ENCODE results near the gene PLPP4. TPM values are rescaled to one million over a fixed set of nuclear protein-coding genes. Genes with fewer than 3 reads are reported as not detected.

Gene PLPP4
- total and polyA plus RNA-seq, 2 donors from 2014 or later = 6.4 to 11.2 TPM

DNA sequence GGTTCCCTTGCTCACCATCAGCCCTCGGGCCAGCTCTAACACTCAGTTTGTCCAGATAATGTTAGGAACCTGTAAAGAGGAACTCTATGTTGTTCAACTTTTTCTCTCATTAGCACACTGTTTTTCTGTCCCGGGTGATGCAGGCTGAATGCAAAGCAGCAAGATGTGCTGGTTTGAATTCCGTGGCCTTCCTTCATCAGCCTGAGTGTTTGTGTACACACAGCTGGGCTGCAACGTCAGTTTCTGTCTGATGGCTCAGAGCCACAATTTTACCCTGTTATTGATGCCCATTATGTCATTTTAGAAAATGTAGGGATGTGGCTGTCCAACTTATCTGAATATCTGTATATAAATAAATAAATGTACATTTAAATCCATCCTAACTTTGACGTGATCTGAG is 152.0 kb downstream of the PLPP4 start:
- Histone ChIP-seq H3K27ac (ENCODE audit: low read depth in 2 of 2, low read length in 2 of 2) (no peak overlapping the region), H3K36me3 (ENCODE audit: control insufficient read depth in 2 of 3, insufficient read depth in 3 of 3, low read length in 3 of 3) (no peaks in the 10 kb centered on the region), H3K9me3 (ENCODE audit: control insufficient read depth in 2 of 3, insufficient read depth in 1 of 3, low read length in 3 of 3) (no peaks in the 10 kb centered on the region), H3K4me3 (ENCODE audit: low read length in 3 of 3) (no peak overlapping the region), H3K4me1 (ENCODE audit: control insufficient read depth in 2 of 3, insufficient read depth in 2 of 3, low read depth in 1 of 3, low read length in 3 of 3) (no peaks in the 10 kb centered on the region), H3K9ac (ENCODE audit: low read length in 3 of 3) (no peak overlapping the region), H3K27me3 (ENCODE audit: control insufficient read depth, insufficient read depth, low read length) (no peaks in the 10 kb centered on the region)
- intact Hi-C loops (cut with DNase I) = no loop called here
- no peak for TF ChIP-seq CTCF (IDR thresholded peaks at IDR 0.05; ENCODE audit: borderline replicate concordance, extremely low read depth, insufficient read depth)
- no peak for FAIRE-seq
- no peak for DNase-seq

DNA sequence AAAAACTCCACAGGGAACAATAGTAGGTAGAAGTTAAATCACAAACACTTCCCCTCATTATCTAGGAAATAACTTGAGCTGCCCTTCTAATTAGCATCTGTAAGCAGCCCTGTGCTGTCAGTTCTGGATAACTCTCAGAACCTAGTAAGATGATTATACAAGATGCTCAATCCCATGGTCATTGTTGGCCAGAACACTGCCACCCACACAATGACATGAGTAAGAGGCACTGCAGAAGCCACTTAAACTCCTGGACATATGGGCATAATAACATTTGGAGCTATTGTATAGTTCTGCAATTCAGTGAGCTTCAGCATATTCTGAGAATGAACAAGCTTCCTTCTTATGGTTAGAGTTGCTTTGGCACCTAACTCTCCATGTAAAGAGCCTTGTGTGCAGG is 153.8 kb downstream of the PLPP4 start:
- DNase-seq (no peak), FAIRE-seq (no peak)
- TF ChIP-seq CTCF (IDR thresholded peaks at IDR 0.05; ENCODE audit: borderline replicate concordance, extremely low read depth, insufficient read depth) = no peak
- Histone ChIP-seq H3K27ac (ENCODE audit: low read depth in 2 of 2, low read length in 2 of 2) (no peak overlapping the region), H3K36me3 (ENCODE audit: control insufficient read depth in 2 of 3, insufficient read depth in 3 of 3, low read length in 3 of 3) (no peaks in the 10 kb centered on the region), H3K4me1 (ENCODE audit: control insufficient read depth in 2 of 3, insufficient read depth in 2 of 3, low read depth in 1 of 3, low read length in 3 of 3) (no peaks in the 10 kb centered on the region), H3K9ac (ENCODE audit: low read length in 3 of 3) (no peak overlapping the region), H3K9me3 (ENCODE audit: control insufficient read depth in 2 of 3, insufficient read depth in 1 of 3, low read length in 3 of 3) (no peaks in the 10 kb centered on the region), H3K27me3 (ENCODE audit: control insufficient read depth, insufficient read depth, low read length) (no peaks in the 10 kb centered on the region), H3K4me3 (ENCODE audit: low read length in 3 of 3) (no peak overlapping the region)
- intact Hi-C loops (cut with DNase I) = no loop called here

- no peak for TF ChIP-seq CTCF (IDR thresholded peaks at IDR 0.05; ENCODE audit: borderline replicate concordance, extremely low read depth, insufficient read depth)
- no peak overlapping the region for H3K9ac ChIP-seq (ENCODE audit: low read length in 3 of 3)
- H3K4me3 ChIP-seq (ENCODE audit: low read length in 3 of 3) = no peak overlapping the region
- no peak for DNase-seq
- no peaks in the 10 kb centered on the region for H3K4me1 ChIP-seq (ENCODE audit: control insufficient read depth in 2 of 3, insufficient read depth in 2 of 3, low read depth in 1 of 3, low read length in 3 of 3)
- no peaks in the 10 kb centered on the region for H3K27me3 ChIP-seq (ENCODE audit: control insufficient read depth, insufficient read depth, low read length)
- no peak overlapping the region for H3K27ac ChIP-seq (ENCODE audit: low read depth in 2 of 2, low read length in 2 of 2)
- intact Hi-C loops (cut with DNase I) = no loop called here
- H3K36me3 ChIP-seq (ENCODE audit: control insufficient read depth in 2 of 3, insufficient read depth in 3 of 3, low read length in 3 of 3) = no peaks in the 10 kb centered on the region
- no peak for FAIRE-seq
- peaks cover 0 to 7% (median 0%) of the 10 kb centered on the region in 3 donors for H3K9me3 ChIP-seq (ENCODE audit: control insufficient read depth in 2 of 3, insufficient read depth in 1 of 3, low read length in 3 of 3)
Measured at GRCh38 chr10:120612756-120613155, 155.7 kb downstream of the PLPP4 start.

DNA sequence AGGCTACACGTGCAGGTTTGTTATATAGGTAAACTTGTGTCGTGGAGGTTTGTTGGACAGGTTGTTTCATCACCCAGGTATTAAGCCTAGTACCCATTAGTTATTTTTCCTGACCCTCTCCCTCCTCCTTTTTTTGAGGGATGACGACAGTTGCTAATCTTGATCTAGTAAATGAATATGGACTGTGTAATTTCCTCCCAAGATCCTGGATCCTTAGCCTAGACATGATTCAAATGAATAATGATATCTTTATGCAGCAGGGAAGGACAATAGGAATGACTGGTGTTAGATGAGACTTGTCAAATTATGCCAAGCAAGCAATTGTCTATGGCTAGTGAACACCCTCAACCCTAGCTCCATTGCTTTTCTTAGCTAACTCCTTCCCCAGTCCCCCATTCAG is 156.2 kb downstream of the PLPP4 start:
- H3K27ac ChIP-seq (ENCODE audit: low read depth in 2 of 2, low read length in 2 of 2) = no peak overlapping the region
- H3K9me3 ChIP-seq (ENCODE audit: control insufficient read depth in 2 of 3, insufficient read depth in 1 of 3, low read length in 3 of 3) = peaks cover 0 to 7% (median 0%) of the 10 kb centered on the region in 3 donors
- no peaks in the 10 kb centered on the region for H3K4me1 ChIP-seq (ENCODE audit: control insufficient read depth in 2 of 3, insufficient read depth in 2 of 3, low read depth in 1 of 3, low read length in 3 of 3)
- no peak for TF ChIP-seq CTCF (IDR thresholded peaks at IDR 0.05; ENCODE audit: borderline replicate concordance, extremely low read depth, insufficient read depth)
- no peak overlapping the region for H3K9ac ChIP-seq (ENCODE audit: low read length in 3 of 3)
- H3K4me3 ChIP-seq (ENCODE audit: low read length in 3 of 3) = no peak overlapping the region
- DNase-seq (no peak), FAIRE-seq (no peak)
- no peaks in the 10 kb centered on the region for H3K27me3 ChIP-seq (ENCODE audit: control insufficient read depth, insufficient read depth, low read length)
- no peaks in the 10 kb centered on the region for H3K36me3 ChIP-seq (ENCODE audit: control insufficient read depth in 2 of 3, insufficient read depth in 3 of 3, low read length in 3 of 3)
- intact Hi-C loops (cut with DNase I) = no loop called here

Data from kidney (tissue), 14 donors.